CD1c-positive myeloid dendritic cell (primary cell): ENCODE data around the gene FZD2.
"Not testable (repeated sequence)": the region's sequence is repeated elsewhere in the genome, so short reads cannot be mapped to it uniquely, and the experiment has no call there.

ENCODE experiments used
- DNase-seq: peaks from one replicate; pipeline ENCODE4 v3.0.0-alpha.2; 2016; ENCODE audit errors: extremely low spot score

FZD2 gene

DNA sequence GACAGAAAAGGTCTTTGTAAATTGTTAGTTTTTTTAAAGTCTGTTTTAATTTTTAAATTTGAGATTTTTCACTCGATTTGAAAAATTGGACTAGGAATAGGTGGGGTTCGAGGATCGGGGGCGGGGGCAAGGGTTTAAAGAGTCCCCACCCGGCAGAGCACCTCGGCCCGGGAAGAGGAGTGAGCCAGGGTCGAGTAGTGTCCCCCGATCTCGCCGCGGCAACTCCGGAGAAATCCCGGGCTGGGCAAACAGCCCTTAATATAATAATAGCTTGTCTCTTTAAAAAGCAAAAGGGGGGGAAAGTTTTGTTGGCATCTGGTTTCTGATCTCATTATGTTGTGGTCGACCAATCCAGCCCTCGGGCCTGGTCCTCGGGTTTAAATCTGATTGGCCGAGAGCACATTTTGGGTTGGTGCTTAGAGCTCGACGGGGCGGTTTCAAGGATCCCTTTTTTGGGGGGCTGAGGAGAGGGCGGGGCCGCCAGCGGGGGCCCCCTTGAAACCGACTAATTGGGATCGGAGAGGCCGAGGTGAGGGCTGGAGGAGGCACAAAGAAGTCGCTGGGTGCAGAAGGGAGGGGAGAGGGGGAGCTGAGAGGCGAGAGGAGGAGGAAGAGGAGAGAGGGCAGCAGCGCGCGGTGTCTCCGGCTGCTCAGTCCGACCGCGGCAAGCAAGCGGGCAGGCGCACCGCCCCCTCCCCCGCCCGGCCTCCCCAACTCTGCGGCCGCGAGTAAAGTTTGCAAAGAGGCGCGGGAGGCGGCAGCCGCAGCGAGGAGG lies at the start of gene FZD2:
TSS of gene FZD2 (plus strand) at position 653 of the 775 bp plus-strand sequence. CDS start 205 bp downstream, outside the sequence.
- peak; percentile 88 for DNase-seq

DNA sequence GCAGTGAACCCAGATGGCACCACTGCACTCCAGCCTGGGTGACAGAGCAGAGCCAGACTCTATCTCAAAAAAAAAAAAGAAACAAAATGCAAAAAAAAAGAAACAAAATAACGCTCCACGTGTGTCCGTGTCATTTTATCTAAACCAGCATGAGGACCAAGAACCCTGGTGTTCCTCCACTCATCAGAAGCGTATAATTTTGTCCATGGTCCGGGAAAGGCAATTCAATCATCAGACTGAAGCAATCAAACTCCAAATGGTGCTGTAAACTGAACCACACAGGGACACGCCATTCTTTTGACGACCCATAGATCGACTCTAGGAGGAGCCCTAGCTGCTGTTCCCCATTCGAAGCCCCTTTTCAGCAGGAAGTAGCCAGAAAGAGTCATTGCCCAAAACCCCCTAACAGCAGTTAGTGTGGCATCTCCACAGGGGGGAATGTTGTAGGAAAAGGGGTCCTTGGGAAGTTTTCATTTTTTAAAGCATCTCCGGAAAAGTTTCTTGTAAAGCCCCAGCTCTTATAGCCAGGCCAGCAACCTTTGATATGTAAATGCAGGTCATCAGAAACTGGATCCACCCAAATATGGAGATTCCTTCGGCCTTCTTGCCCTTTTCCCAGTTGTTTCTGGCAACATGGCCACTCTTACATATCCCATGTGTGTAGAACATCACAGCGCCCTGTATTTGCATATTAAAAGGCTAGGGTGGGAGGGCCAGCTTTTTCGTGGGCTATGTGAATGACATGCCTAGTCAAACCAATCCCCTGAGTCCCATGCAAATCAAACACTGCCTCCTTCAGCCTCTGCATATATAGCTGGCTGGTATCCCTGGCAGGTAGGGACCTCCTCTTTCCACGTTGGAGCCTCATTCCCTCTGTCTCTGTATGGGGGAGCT lies 45.8 kb upstream of the FZD2 start:
- DNase-seq, result peak; percentile 28

DNA sequence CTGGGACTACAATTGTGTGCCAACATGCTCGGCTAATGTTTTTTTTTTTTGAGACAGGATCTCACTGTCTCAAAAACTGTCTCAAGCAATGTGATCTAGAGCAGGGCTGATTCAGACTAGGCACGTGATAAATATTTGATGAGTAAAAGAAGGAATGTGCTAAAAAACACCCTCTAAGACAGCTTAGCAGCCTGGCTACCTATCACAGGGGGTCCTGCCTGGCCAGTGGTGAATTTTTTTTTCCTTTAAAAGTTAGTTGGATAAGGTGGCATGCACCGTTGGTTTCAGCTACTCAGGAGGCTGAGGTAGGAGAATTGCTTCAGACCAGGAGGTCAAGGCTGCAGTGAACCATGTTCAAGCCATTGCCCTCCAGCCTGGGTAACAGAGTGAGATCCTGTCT lies 39.3 kb upstream of the FZD2 start:
- DNase-seq, result no peak

DNA sequence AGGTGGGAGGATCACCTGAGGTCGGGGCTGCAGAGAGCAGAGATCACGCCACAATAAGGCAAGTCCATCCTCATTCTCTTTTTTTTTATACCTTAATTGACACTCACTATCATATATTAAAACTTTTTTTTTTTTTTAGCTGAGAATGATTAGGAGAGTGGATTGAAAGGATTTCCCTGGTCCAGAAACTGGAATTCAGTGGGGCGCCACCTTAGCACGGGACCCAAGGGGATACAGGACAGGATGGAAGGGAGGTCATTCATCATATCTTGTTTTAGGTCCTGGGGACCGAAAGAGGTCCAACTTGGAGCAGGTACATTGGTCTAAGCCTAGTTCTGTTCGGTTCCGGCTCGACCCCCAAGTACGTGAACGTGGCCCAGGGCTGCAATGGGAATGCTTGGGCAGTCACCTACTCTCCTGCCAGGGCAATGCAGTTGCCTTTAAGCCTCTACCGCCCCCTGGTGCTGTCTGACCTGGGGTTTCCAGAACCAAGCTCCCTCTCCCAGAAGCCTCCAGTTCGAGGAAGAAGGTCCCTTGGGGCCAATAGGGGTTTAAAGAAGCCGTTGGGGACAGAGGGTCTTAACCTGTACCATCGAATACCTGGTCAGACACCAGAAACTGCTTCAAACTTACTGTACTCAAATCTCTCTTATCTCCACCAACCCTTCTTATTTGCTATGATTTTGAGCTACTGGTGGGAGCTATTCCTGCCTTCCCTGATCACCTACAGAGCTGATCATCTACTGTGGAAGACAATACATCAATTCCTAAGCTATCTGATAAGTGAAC lies 34.2 kb upstream of the FZD2 start:
- peak; percentile 72 for DNase-seq

DNA sequence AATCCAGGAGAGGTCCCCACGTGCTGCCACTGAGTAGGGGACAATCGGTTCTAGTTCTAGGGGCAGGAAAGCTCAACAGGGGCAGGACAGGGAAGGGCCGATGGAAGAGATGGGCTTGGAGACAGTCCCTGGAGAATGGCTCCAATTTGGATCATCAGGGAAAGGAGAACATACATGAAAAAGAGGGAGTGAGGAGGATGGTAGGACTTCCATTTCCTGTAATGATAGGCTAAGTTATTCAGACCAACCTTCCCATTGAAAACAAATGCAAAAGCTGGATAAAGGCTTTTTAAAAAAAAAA lies 33.7 kb upstream of the FZD2 start:
- no peak for DNase-seq

DNA sequence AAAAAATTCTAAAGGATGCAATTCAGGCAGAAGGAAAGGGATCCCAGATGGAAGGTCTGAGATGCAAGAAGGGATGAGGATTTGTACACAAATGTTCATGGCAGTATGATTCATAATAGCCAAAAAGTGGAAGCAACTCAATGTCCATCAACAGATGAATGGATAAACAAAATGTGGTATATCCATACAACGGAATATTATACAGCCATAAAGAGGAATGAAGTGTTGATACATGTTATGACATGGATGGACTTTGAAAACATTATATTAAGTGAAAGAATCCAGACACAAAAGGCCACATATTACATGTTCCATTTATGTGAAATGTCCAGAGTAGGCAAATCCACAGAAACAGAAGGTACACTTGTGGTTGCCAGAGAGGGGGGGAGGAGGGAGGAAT lies 30.2 kb upstream of the FZD2 start:
- no peak for DNase-seq

DNA sequence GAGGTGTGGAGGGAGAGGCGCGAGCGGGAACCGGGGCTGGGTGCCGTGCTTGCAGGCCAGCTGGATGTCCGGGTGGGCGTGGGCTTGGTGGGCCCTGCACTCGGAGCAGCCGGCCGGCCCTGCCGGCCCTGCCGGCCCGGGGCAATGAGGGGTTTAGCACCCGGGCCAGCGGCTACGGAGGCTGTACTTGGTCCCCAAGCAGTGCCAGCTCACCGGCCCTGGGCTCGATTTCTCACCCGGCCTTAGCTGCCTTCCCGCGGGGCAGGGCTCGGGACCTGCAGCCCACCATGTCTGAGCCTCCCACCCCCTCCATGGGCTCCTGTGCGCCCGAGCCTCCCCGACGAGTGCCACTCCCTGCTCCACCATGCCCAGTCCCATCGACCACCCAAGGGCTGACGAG lies 29.3 kb upstream of the FZD2 start:
- no peak for DNase-seq

DNA sequence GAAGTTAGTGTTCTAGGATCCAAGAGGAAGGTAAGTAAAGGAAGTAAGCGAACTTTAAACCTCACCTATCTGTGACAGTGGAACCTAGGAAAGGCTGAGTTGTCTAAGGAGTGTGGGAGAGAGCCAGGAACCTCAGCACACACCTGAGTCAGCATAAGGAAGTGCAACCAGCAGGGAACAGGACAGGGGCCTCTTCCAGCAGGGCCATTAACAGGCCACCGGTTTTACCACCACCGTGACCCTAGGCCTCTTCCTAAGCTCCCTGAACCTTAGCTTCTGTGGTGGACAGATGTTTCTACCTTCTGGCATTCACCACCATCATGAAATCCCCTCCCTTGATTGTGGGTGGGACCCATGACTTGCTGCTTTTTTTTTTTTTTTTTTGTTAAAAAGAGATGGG lies 27.4 kb upstream of the FZD2 start:
- DNase-seq, result no peak

DNA sequence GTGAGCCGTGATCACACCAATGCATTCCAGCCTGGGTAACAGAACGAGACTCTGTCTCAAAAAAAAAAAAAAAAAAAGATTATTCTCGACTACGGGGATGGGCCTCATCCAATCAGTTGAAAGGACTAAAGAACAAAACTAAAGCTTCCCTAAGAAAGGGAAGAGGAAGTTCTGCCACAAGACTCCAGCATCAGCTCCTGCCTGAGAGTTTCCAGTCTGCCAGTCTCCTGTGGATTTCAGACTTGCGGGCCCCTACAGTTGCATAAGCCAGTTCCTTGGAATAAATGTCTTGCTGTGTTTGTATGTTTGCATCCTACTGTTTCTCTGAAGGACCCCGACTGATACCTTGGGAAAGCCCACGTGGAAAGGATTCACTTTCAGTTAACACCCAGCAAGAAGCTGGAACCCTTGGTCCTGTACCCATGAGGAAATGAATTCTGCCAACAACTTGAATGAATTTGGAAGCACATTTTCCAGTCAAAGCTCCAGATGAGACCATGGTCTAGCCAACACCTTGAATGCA lies 26.3 kb upstream of the FZD2 start:
- peak; percentile 60 for DNase-seq

DNA sequence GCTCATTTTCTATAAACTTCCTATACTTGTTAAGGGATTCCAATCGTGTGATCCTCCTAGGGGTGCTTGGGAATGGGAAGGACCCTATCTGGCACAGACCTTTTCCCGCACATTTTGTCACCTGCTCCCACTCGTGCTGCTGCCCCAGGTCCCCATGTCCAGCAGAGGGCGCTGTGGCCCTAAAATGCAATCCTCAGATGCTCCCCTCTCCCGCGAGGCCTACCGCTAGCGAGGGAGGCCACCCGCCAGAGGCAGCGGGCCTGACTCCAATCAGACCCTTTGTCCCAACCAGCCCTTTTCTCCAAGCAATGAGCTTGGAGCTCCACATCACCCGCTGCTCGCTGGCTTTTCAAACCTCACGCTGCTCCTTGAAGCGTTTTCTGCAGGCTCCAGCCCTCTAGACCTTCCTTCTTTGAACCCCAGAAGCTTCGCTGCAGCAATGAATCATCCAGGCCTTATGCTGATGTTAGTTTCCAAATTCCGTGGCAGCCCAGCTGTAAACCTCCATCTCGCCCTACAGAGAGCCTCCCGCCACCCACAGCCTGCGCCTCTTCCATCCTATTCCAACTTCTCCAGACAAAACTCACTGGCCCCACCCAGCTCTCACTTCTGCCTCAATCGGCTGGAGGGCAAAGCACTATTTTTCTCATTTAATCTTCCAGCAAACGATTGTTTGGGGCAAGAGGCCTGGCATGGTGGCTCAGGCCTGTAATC lies 23.6 kb upstream of the FZD2 start:
- peak; percentile 91 for DNase-seq

DNA sequence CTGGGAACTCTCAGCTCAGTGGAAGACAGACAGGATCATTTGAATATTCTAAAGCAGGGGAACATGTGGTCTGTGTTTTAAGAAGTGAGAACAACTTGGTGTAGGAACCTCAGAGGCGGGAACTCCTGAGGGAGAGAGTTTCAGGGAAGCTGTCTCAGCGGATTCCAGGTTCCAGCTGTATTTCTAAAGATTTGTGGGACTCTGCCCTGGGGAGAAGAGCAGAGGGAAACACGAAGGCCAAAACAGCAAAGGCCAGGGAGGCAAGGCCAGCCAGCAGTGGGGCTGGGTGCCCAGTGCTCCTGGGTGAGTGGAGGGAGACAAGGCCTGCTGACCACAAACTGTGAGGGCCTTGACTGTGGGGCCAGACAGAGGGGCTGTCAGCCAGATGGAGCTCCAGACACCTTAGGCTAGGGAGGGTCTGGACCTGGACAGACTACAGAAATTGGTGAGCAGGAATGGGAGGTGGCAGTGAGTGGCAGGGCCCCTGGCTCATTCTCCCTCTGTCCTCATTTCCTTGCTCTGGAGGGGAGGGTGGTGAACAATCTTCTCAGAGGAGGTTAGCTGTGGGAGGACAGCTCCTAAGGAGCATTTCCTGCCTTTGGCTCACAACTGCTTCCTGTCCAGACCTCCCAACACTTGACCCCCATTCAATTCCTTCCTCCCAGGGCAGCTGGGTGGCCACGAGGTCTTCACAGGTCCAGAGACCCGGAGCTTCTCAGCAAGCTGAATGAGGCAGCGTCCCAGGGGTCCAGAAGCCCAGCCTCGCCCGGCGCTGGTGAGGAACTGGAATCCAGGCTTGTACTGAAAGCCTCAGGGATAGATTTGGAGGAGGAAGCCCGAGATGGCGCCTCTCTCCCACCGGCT lies 21.0 kb upstream of the FZD2 start:
- peak; percentile 70 for DNase-seq

DNA sequence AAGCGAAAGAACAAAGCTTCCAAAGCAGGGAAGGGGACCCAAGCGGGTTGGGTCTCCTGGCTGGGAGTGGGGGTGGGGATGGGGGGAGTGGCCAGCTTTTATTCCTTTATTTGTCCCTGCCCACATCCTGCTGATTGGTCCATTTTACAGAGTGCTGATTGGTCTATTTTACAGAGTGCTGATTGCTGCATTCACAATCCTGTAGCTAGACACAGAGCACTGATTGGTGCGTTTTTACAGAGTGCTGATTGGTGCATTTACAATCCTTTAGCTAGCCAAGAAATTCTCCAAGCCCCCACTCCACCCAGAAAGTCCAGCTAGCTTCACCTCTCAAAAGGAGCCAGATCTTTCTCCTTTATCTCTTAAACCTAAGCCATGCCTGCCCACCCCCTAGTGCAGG lies 19.4 kb upstream of the FZD2 start:
- not testable (repeated sequence) for DNase-seq

DNA sequence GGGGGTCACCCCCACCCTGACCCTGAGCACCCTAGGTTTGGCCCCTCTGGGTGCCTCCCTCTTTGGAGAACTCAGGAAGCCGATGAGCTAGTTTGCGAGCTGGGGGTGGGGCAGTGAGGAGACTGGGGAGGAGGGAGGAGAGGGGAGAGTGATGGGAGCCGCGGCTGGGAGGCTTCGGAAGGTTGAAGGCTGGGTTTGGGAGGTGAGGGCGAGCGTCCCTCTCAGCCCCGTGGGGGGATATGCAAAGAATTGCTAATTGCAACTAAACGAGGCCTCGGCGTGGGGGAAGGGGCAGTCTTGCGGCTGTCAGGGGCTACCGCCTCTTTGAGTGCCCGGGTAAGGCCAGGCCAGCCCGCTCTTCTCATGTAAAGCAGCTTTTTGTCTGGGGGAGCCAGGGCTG lies 17.6 kb upstream of the FZD2 start:
- no peak for DNase-seq

DNA sequence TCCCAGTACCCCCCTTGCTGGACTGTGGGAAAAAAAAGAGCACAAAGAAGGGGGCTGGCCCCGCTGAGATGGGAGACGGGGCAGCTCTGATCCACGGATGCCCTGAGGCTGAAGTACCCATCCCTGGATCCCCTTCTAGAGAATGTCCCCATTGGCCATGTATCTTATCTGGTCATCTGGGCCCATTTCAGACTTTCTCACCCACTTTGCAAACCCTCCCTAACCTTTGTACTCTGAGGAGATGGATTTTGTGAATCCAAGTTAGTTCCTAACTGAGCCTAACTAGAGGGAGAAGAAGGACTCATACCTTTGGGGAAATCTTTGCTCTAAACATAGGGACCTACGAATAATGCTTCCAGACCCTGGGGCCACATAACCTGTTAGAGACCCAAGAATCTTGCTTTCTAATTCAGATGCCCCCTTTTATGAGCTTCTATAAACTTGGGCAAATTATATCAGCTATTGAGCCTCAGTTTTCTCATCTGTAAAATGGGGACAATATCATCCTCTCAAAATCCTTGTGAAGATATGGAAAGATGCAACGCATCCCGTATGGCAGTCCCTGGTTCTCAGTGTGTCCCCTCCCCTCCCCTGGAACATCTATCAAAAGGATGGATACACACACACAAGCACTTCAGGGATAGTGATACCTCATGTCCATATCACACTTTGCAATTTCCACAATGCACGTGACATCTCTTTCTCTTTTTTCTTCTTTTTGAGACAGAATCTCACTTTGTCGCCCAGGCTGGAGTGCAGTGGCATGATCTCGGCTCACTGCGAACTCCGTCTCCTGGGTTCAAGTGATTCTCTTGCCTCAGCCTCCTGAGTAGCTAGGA lies 16.8 kb upstream of the FZD2 start:
- no peak for DNase-seq

DNA sequence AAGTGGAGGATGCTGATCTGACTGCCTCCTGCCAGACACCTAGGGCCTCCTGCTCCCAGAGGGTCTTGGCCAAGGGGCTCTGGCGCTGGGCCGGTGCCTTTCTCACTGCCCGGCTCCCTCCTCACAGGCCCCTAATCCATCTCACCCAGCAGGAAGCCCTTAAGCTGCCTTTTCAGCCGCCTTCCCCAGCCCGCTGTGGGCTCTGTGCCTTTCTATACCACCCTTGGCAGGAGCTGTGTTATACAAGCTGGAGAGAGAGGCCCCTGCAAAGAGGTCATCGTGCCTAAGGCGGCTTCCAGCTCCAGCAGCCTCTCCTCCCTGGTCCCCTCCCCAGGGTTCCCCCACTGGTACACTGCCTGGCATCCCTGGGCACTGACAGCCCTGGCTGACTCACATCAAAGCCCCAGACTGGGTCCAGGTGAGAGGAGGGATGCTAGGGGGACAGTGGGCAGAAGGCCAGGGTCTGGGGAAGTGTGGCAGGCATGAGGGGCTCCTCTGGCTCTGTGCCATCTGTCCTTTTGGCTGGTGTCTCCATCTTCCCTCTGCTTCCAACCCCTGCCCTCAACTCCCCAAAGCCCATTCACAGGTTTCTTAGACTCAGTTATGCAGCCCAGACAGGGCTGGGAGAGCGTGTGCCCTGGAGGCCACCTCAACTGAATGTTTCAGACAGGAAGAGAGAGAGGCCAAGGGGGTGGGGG lies 15.3 kb upstream of the FZD2 start:
- DNase-seq, result no peak

DNA sequence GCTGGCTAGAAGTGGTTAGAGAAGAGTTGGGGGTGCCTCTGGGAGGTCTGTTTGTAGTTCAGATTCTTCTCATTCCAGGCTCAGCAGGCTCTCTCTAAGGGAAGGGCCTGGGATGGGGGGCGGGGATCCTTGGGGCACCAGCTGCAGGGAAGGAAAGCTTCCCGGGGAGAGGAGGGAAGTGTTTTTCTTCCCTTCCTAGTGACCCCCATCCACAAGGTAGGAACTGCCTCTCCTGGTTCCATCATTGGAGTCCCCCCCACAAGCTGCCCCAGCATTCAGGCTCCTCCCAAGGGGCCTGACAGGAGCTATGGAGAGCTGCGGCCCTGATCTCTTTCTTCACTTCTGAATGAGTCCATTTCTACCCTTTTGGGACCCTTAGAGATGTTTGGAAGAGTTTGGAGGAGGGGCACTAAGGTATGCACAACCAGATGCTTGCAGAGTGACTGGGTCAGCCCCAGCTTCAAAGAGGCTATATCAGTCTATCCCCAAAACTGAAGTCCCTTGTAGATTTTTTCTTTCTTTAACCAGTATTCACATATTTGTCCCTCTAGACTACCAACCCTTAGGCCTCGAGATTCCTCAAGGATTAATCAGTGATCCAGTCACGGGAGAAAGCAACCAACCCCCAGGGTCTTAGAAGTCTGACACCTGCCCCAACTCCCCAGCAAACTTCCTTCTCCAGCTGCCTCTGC lies 13.9 kb upstream of the FZD2 start:
- DNase-seq, result no peak

DNA sequence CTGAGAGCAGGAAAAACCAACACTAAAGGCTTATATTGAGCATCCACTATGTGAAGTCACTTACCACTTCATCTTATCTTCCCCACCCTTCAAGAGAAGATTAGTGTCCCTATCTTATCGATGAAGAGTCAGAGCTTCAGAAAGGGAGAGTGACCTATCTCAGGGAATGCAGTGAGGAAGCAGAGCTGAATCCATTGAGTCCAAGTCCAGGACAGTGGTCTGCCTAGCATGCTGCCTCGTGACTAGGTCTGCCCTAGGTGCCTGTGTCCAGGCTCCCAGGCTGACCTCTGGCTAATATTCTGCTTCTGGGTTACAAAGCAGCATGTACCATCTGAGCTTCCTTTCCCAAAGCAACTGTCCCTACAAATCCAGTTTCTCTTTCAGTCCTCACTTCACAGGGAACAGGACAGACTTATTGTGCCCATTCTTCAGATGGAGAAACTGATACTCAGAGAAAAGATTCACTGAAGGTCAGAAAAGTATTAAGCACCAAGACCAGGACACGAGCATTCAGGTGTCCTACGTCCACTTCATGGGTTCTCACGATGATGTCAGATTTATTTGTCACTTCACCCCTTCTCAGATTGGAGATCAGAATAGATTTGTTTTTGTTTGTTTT lies 13.3 kb upstream of the FZD2 start:
- DNase-seq, result no peak
